Muscle of leg (tissue), 11 donors: ENCODE measurements around the gene EPX. TPM values are rescaled to one million over a fixed set of nuclear protein-coding genes. Genes with fewer than 3 reads are reported as not detected.

Experiments used
- DNase-seq: peaks from one replicate; pipeline ENCODE4 v3.0.0; 2013
- H3K27ac ChIP-seq: one replicate; pipeline ENCODE4 v1.5.1; 2013; ENCODE audit warnings: mild to moderate bottlenecking, low read length, control low read depth
- H3K27me3 ChIP-seq: one replicate; pipeline ENCODE4 v1.6.1; 2013; ENCODE audit warnings: low read length; ENCODE audit not compliant: control insufficient read depth, insufficient read depth
- H3K36me3 ChIP-seq: one replicate; pipeline ENCODE4 v1.6.1; 2013; ENCODE audit warnings: low read length; ENCODE audit not compliant: control insufficient read depth, insufficient read depth
- H3K4me1 ChIP-seq: one replicate; pipeline ENCODE4 v1.6.1; 2013; ENCODE audit warnings: low read length; ENCODE audit not compliant: control insufficient read depth, insufficient read depth
- H3K4me3 ChIP-seq: one replicate; pipeline ENCODE4 v1.5.1; 2013; ENCODE audit warnings: low read length, control low read depth
- H3K9me3 ChIP-seq: replicated peaks from 2 replicates; pipeline ENCODE4 v1.6.1; 2013; ENCODE audit warnings: low read depth, low read length; ENCODE audit not compliant: control insufficient read depth
- WGBS: methylation state at CpG from one replicate; pipeline ENCODE4 v1.1.5; 2013; ENCODE audit warnings: missing lambda C conversion rate; ENCODE audit not compliant: insufficient coverage; 5-methylcytosine and 5-hydroxymethylcytosine counted together
- polyA plus RNA-seq, 8 donors: library from polyadenylated mRNA; unstranded; fragments of 120-200 nt; gene quantifications; one replicate each; pipeline versions ENCODE4 v1.2.1 to v1.2.3, GENCODE V29; 2013; ENCODE audit warnings: inconsistent platforms in 1 of 8, low replicate concordance in 1 of 8; ENCODE audit not compliant: insufficient read length in 8 of 8, insufficient read depth in 1 of 8
- total RNA-seq: library from RNA; stranded (reverse); fragments of 120-200 nt; gene quantifications from one replicate; pipeline ENCODE4 v1.2.4, GENCODE V29; 2013

EPX gene
- total and polyA plus RNA-seq, 9 donors = 0.09 to 1.0 (median 0.35) TPM

- WGBS = no CpG with 5 or more reads among the region's 3 CpGs
- Histone ChIP-seq H3K4me3 (no peak overlapping the region), H3K36me3 (no peaks in the 10 kb centered on the region), H3K27me3 (peaks cover 20% of the 10 kb centered on the region), H3K27ac (no peak overlapping the region), H3K9me3 (no peaks in the 10 kb centered on the region), H3K4me1 (peaks cover 5% of the 10 kb centered on the region)
- DNase-seq = no peak
Observed at GRCh38 chr17:58161566-58161965, 31.0 kb upstream of the EPX start.

DNA sequence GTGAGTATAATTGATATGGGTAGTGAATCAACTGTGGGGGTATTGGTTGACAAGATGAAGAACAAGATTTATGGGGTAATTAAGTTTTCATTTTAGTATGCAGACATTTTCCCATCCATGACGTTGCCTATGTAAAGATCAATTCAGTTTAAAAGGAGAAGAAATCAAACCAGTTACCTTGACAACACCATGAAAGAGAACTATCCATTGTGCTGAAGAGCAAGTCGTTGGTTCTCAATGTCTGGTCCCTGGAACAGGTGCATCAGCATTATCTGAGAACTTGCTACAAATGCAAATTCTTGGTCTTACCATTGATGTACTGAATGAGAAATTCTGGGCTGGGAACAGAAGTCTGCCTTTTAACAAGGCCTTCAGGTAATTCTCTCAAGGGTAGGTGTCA, 26.5 kb upstream of the EPX start:
- peaks cover 2% of the 10 kb centered on the region for H3K27me3 ChIP-seq
- no CpG with 5 or more reads among the region's 2 CpGs for WGBS

GRCh38 chr17:58166682-58167081, 25.8 kb upstream of the EPX start, which contains the start of gene OR4D2:
Gene OR4D2 (plus strand): TSS chr17:58166982. CDS start chr17:58169656, 2,674 bp downstream.
- H3K9me3 ChIP-seq = no peaks in the 10 kb centered on the region
- H3K27ac ChIP-seq = no peak within 1 kb of the TSS
- H3K36me3 ChIP-seq = no peaks in the 10 kb centered on the region
- no peak within 1 kb of the TSS for H3K4me3 ChIP-seq
- no peak for DNase-seq
- 67% methylated on average over 1 of the region's 6 CpGs for WGBS
- H3K27me3 ChIP-seq = peaks cover 2% of the 10 kb centered on the region
- H3K4me1 ChIP-seq = no peaks in the 10 kb centered on the region

More for the DNA sequence above, 26.5 kb upstream of the EPX start:
- no peaks in the 10 kb centered on the region for H3K4me1 ChIP-seq
- H3K4me3 ChIP-seq = no peak overlapping the region
- H3K9me3 ChIP-seq = no peaks in the 10 kb centered on the region
- no peak for DNase-seq
- H3K36me3 ChIP-seq = no peaks in the 10 kb centered on the region
- no peak overlapping the region for H3K27ac ChIP-seq

DNA sequence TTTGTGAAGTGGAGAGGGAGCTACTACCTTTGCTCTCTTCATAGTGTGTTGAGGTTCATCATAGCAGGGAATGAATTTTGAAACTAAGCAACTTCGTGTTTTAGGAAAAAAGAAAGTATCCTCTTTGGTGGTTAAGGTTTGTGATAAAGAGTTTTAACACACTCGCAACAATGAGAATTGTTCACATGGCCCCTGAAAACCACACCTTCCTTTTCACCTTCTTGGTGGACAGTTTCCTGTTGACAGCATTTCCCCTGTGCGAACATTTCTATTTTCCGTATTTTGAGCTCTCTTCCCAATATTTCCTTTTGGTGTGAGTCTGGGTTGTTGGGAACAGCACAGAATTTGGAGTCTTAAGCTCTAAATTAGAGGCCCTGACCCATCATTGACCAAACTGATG, 21.9 kb upstream of the EPX start:
- Histone ChIP-seq H3K9me3 (no peaks in the 10 kb centered on the region), H3K4me3 (no peak overlapping the region), H3K27ac (no peak overlapping the region), H3K4me1 (no peaks in the 10 kb centered on the region), H3K36me3 (no peaks in the 10 kb centered on the region), H3K27me3 (no peaks in the 10 kb centered on the region)
- DNase-seq = no peak
- WGBS = no CpG with 5 or more reads among the region's 4 CpGs

- no peak for DNase-seq
- no peak overlapping the region for H3K4me3 ChIP-seq
- no peak overlapping the region for H3K27ac ChIP-seq
- no peaks in the 10 kb centered on the region for H3K36me3 ChIP-seq
- H3K9me3 ChIP-seq = no peaks in the 10 kb centered on the region
- WGBS = 44% methylated on average over 1 of the region's 2 CpGs
- peaks cover 2% of the 10 kb centered on the region for H3K27me3 ChIP-seq
- no peaks in the 10 kb centered on the region for H3K4me1 ChIP-seq
Observed at GRCh38 chr17:58172369-58173071, 20.0 kb upstream of the EPX start.

GRCh38 chr17:58174871-58175270, 17.7 kb upstream of the EPX start:
- no peaks in the 10 kb centered on the region for H3K36me3 ChIP-seq
- 49% methylated on average over 2 of the region's 3 CpGs for WGBS
- H3K9me3 ChIP-seq = no peaks in the 10 kb centered on the region
- H3K4me3 ChIP-seq = no peak overlapping the region
- no peaks in the 10 kb centered on the region for H3K4me1 ChIP-seq
- no peak for DNase-seq
- H3K27me3 ChIP-seq = peaks cover 2% of the 10 kb centered on the region
- no peak overlapping the region for H3K27ac ChIP-seq

DNA sequence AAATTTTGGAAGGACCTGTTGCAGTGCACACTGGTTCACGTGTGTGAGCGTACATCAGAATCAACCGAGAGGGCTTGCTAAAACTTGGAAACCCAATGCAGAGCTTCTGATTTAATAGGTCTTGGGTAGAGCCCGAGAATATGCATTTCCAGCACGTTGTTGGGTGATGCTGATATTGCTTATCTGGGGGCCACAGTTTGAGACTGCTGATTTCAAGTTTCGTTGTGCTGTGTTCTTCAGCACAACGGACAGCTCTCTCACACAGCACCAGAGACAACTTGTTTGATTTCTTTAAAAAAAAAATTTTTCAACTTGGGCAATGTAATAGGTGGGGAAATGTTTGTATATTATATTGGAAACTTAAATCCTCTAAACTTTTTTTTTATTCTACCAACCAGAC, 16.3 kb upstream of the EPX start:
- Histone ChIP-seq H3K27ac (no peak overlapping the region), H3K36me3 (no peaks in the 10 kb centered on the region), H3K27me3 (peaks cover 2% of the 10 kb centered on the region), H3K4me1 (no peaks in the 10 kb centered on the region), H3K4me3 (no peak overlapping the region), H3K9me3 (no peaks in the 10 kb centered on the region)
- whole genome bisulfite sequencing = 70% methylated on average over 3 of the region's 7 CpGs
- DNase-seq = no peak

- Histone ChIP-seq H3K9me3 (no peaks in the 10 kb centered on the region), H3K4me1 (no peaks in the 10 kb centered on the region), H3K27ac (no peak overlapping the region), H3K27me3 (peaks cover under 1% of the 10 kb centered on the region), H3K36me3 (no peaks in the 10 kb centered on the region), H3K4me3 (no peak overlapping the region)
- 86% methylated on average over 1 of the region's 4 CpGs for WGBS
- DNase-seq = no peak
Observed at GRCh38 chr17:58181796-58182195, 10.7 kb upstream of the EPX start.

- H3K27ac ChIP-seq = no peak overlapping the region
- H3K9me3 ChIP-seq = no peaks in the 10 kb centered on the region
- 93% methylated on average over 2 of the region's 4 CpGs for WGBS
- peaks cover 4% of the 10 kb centered on the region for H3K27me3 ChIP-seq
- DNase-seq = no peak
- no peak overlapping the region for H3K4me3 ChIP-seq
- no peaks in the 10 kb centered on the region for H3K4me1 ChIP-seq
- H3K36me3 ChIP-seq = no peaks in the 10 kb centered on the region
Observed at GRCh38 chr17:58183514-58183913, 9.0 kb upstream of the EPX start.

- WGBS = 40% methylated on average over 7 of the region's 10 CpGs
- no peaks in the 10 kb centered on the region for H3K9me3 ChIP-seq
- no peaks in the 10 kb centered on the region for H3K36me3 ChIP-seq
- H3K27me3 ChIP-seq = peaks cover 4% of the 10 kb centered on the region
- peak; percentile 46 for DNase-seq
- no peaks in the 10 kb centered on the region for H3K4me1 ChIP-seq
- H3K4me3 ChIP-seq = no peak overlapping the region
- H3K27ac ChIP-seq = no peak overlapping the region
Observed at GRCh38 chr17:58184308-58184985, 8.1 kb upstream of the EPX start.
